ENCODE measurements around the gene NCCRP1.

GRCh38 chr19:39160889-39161672, 35.7 kb upstream of the NCCRP1 start:
- TF ChIP-seq CTCF (IDR thresholded peaks at IDR 0.05) (no peak), EP300 (IDR thresholded peaks at IDR 0.05) (no peak)

Measured in esophagus muscularis mucosa (tissue), 3 donors.